T-helper 2 cell treated with Interferon-gamma antibody and Interleukin-4, amounts not matched to agents 5 μg/mL and 100 μg/mL, for 36 hours (primary cell): Measurements from ENCODE around the gene SNAPC2.
"Not testable (repeated sequence)": the region's sequence is repeated elsewhere in the genome, so short reads cannot be mapped to it uniquely, and the experiment has no call there.

ENCODE experiments used
- DNase-seq: peaks from one replicate; pipeline ENCODE4 v3.0.0; 2021; ENCODE audit warnings: low spot score
- H3K27ac Mint-ChIP-seq: one replicate; pipeline ENCODE4 v1.8.0; 2021; ENCODE audit warnings: mild to moderate bottlenecking, mixed read lengths
- H3K27me3 Mint-ChIP-seq: one replicate; pipeline ENCODE4 v1.8.0; 2021; ENCODE audit warnings: low read depth, mixed read lengths
- H3K36me3 Mint-ChIP-seq: one replicate; pipeline ENCODE4 v1.8.0; 2021; ENCODE audit warnings: low read depth, mixed read lengths
- H3K4me1 Mint-ChIP-seq: one replicate; pipeline ENCODE4 v1.8.0; 2021; ENCODE audit warnings: low read depth, mixed read lengths
- H3K4me3 Mint-ChIP-seq: one replicate; pipeline ENCODE4 v1.8.0; 2022; ENCODE audit warnings: mild to moderate bottlenecking, moderate library complexity, mixed read lengths
- H3K9me3 Mint-ChIP-seq: one replicate; pipeline ENCODE4 v1.8.0; 2021; ENCODE audit warnings: mixed read lengths

Gene SNAPC2

GRCh38 chr19:7926021-7926726, 6.0 kb downstream of the SNAPC2 start, which contains the start of gene CTXN1:
CTXN1 (minus strand) TSS chr19:7926135; CDS start chr19:7925538, 597 bp downstream.
- Mint-ChIP-seq H3K9me3 (no peaks in the 10 kb centered on the region), H3K27ac (peak within 1 kb of the TSS; percentile 77), H3K4me3 (peak within 1 kb of the TSS; percentile 82), H3K27me3 (no peaks in the 10 kb centered on the region), H3K36me3 (peaks cover 8% of the 10 kb centered on the region), H3K4me1 (peaks cover 10% of the 10 kb centered on the region)
- DNase-seq, result peak; percentile 67

DNA sequence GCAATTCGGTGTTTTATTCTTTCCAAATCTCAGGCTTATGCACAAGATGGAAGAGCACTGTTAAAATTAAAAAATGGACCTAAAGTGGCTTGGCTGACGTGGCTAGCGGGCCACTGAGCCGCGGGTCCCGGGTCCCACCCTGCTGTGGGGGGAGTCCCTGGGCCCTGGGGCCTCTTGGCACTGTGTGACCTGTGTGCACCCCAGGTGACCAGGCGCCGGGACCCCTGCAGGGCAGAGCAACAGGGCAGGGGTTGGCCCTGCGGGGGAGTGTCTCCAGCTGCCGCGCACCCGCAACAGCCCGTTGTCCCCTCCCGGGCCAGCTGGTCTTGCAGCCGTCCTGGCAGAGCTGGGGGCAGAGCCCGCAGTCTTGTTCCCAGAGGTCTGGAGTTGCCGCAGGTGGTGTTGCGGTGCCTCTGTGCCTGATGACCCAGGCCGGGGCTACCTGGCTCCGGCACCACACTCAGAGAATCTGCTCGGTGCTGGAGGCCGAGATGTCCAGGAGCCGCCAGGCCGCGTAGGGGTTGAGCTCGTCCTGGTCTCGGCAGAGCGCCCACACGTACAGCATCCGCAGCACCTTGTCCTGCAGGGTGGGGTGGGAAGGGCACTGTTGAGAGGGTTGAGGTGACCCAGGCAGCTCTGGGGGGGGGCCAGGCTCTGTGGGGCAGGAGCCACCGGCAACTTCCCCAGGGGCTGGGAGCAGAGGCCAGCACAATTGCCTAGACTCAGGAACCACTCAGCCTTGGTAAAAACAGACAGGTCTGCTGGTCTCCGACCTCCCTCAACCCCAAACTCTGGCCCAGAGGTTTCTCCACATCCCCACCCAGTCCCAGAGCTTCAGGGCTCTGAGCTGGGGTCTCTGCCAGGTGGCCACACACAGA, 6.8 kb downstream of the SNAPC2 start:
- H3K36me3 Mint-ChIP-seq, result peaks cover 11% of the 10 kb centered on the region
- no peak overlapping the region for H3K27ac Mint-ChIP-seq
- peaks cover 10% of the 10 kb centered on the region for H3K4me1 Mint-ChIP-seq
- no peaks in the 10 kb centered on the region for H3K9me3 Mint-ChIP-seq
- H3K27me3 Mint-ChIP-seq, result no peaks in the 10 kb centered on the region
- H3K4me3 Mint-ChIP-seq, result peak overlapping the region; percentile 67
- no peak for DNase-seq

DNA sequence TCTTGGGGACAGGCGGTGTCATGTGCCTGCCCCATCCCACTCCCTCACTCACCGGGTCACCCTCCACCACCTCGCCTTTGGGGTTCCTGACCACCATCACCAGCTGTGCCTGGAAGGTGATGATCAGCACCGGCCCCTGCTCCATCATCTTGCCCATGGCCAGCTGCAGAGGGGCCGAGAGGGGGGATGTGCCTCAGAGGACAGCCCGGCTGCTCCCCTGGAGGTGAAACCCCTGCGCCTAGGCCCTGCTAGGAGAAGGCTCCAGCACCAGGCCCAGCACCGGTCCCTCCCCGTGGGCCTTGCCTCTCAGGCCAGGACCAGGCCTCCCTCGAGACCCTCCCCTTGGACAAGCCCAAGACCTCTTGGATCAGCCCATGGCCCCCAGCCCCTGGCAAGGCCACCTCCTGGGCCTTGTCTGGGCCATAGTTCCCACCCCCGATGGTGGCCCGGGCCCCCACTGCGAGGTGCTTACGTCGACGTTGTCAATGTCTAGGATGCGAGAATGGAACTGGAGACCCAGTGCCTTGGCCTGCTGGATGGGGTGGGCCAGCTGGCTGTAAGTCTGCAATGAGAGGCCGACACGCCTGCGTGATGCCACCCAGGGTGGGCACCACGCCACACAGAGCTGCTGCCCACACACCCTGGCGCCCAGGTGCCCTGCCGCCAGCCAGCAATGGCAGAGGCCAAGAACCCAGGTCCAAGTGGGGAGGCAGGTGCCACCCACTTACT, 7.6 kb downstream of the SNAPC2 start:
- H3K4me1 Mint-ChIP-seq, result peaks cover 10% of the 10 kb centered on the region
- no peak for DNase-seq
- H3K36me3 Mint-ChIP-seq, result peaks cover 11% of the 10 kb centered on the region
- no peaks in the 10 kb centered on the region for H3K9me3 Mint-ChIP-seq
- H3K4me3 Mint-ChIP-seq, result no peak overlapping the region
- no peak overlapping the region for H3K27ac Mint-ChIP-seq
- no peaks in the 10 kb centered on the region for H3K27me3 Mint-ChIP-seq

GRCh38 chr19:7928334-7928706, 8.2 kb downstream of the SNAPC2 start:
- Mint-ChIP-seq H3K4me1 (peaks cover 6% of the 10 kb centered on the region), H3K27me3 (no peaks in the 10 kb centered on the region), H3K4me3 (no peak overlapping the region), H3K9me3 (no peaks in the 10 kb centered on the region), H3K27ac (no peak overlapping the region), H3K36me3 (peaks cover 7% of the 10 kb centered on the region)
- DNase-seq, result no peak

DNA sequence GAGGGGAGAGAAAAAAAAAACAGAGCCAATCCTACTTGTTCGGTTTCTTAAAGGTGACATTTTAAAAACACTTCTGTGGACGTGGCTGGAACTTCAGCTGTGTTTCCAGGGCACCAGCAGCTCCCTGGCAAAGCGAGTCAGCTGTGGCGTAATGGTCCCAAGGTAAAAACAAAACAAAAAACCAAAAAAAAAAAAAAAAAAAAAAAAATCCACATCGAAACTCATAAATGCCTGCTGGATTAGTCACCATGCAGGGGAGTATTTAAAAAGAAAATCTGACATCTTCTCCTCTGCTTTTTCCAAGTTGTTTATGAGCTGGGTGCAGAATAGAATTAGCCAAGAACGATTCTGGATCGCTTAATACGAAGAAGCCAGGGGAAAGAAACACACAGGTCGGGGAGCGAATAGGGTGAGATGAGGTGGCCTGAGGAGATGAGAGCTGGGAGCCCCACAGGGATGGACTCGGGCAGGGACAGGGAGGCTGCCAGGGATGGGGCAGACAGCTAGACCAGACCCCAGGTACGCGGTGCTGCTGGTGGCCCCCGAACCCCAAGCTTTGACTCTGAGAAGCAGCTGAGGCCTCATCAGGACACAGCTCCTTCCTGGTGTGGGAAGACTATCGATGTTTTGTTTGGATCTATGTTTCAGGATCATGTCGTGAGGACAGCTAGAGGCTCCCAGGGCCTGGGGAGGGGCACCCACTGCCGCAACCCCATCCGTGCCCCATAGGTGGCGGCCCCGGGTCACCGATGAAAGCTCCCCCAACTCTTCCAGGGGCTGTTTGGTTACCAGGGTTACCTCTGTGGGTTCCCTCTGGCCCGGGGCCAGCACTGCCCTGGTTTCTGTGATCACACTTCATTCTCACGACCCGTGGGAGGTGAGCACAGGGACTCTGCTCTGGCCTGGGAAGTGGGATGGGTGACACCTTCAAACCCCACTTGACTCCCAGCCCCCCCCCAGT, 8.9 kb downstream of the SNAPC2 start:
- H3K27ac Mint-ChIP-seq, result no peak overlapping the region
- peak; percentile 39 for DNase-seq
- no peaks in the 10 kb centered on the region for H3K27me3 Mint-ChIP-seq
- H3K4me3 Mint-ChIP-seq, result no peak overlapping the region
- H3K36me3 Mint-ChIP-seq, result peaks cover 7% of the 10 kb centered on the region
- H3K9me3 Mint-ChIP-seq, result no peaks in the 10 kb centered on the region
- peaks cover 6% of the 10 kb centered on the region for H3K4me1 Mint-ChIP-seq

DNA sequence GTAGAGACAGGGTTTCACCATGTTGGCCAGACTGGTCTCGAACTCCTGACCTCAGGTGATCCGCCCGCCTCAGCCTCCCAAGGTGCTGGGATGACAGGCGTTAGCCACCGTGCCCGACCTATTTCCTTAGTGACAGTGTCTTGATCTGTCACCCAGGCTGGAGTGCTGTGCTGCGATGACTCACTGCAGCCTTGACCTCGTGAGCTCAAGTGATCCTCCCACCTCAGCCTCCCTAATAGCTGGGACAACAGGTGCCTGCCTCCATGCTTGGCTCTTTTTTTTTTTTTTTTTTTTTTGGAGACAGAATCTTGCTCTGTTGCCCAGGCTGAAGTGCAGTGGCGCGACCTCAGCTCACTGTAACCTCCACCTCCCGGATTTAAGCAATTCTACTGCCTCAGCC, 9.9 kb downstream of the SNAPC2 start:
- H3K4me3 Mint-ChIP-seq, H3K4me1 Mint-ChIP-seq, H3K36me3 Mint-ChIP-seq: not testable (repeated sequence)

GRCh38 chr19:7930765-7931164, 10.6 kb downstream of the SNAPC2 start:
- H3K36me3 Mint-ChIP-seq, result peaks cover 10% of the 10 kb centered on the region
- peaks cover 2% of the 10 kb centered on the region for H3K4me1 Mint-ChIP-seq
- DNase-seq, result no peak
- no peaks in the 10 kb centered on the region for H3K9me3 Mint-ChIP-seq
- no peaks in the 10 kb centered on the region for H3K27me3 Mint-ChIP-seq
- no peak overlapping the region for H3K27ac Mint-ChIP-seq
- no peak overlapping the region for H3K4me3 Mint-ChIP-seq

More for the DNA sequence above, 9.9 kb downstream of the SNAPC2 start:
- H3K27ac Mint-ChIP-seq, H3K9me3 Mint-ChIP-seq, H3K27me3 Mint-ChIP-seq, DNase-seq: not testable (repeated sequence)

DNA sequence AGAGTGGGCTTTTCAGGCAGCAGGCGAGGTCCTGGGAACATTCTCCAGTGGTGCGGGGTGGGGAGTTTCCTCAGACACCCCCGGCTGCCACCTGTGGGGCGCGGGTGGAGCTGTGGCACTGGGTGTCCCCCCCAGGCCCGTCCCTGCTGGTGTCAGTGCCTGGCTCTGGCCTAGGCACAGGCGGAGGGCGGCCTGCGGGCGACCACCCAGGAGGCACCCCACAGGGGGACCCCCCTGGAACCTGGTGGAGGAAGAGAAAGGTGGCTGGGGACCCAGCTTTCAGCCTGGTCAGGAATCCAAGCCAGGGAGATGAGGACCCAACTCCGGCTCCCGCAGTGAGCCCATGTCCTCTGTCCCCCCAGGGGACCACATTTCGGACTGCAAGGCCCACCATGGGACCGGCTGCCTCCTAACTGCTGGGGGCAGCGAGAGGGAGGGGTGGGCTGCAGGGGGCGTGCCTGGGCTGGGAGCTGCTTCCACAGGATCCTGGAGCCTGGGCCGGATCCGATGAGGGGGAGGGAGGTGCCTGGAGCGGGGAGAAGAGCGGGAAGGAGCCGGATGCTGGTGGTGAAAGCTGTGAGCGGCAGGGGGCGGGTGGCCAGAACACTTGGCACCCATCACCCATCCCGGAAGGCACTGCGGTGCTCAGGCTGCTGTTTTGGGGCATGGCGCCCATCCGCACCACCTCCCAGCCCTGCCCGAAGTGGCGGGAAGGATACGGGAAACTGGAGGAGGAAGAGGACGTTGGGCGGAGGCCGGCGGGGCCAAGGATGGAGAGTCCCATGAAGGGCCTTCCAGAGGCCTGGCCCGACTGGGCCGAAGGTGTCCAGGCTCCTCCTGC, 11.3 kb downstream of the SNAPC2 start:
- Mint-ChIP-seq H3K36me3 (peaks cover 15% of the 10 kb centered on the region), H3K27me3 (no peaks in the 10 kb centered on the region), H3K9me3 (no peaks in the 10 kb centered on the region), H3K4me1 (peaks cover 2% of the 10 kb centered on the region), H3K4me3 (no peak overlapping the region), H3K27ac (no peak overlapping the region)
- no peak for DNase-seq

DNA sequence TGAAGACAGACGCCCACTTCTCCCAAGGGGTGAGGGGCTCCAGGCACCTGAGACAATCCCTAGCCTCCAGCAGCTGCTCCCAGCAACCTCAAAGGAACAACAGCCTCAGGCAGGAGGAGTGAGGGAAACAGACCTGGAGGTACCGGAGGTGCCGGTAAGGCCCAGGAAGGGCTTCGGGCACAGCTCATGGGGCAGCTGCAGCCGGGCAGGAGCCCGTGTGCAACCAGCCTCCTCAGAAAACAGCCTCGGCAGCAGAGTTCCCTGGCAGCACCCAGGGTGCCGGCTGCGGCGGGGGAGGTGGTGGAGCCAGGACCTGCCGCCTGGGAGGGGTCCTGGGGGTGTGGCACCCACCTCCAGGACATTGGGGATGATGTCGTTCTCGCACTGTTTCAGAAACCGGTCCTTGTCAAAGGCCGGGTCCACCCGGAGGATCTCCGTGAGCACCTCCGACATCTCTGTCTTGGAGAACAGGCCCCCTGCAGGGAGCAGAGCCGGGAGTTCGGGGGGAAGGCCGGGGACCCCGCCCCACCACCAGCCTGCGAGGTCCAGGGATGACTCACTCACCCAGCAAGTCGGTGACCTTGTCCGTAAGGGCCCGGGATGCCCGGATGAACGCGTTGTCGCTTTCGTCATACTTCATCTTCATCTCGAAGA, 12.3 kb downstream of the SNAPC2 start:
- H3K27me3 Mint-ChIP-seq, result no peaks in the 10 kb centered on the region
- no peak for DNase-seq
- no peak overlapping the region for H3K27ac Mint-ChIP-seq
- H3K36me3 Mint-ChIP-seq, result peaks cover 17% of the 10 kb centered on the region
- H3K9me3 Mint-ChIP-seq, result no peaks in the 10 kb centered on the region
- peaks cover 2% of the 10 kb centered on the region for H3K4me1 Mint-ChIP-seq
- no peak overlapping the region for H3K4me3 Mint-ChIP-seq

- Mint-ChIP-seq H3K4me3 (no peak overlapping the region), H3K27me3 (no peaks in the 10 kb centered on the region), H3K27ac (no peak overlapping the region), H3K36me3 (peaks cover 18% of the 10 kb centered on the region), H3K9me3 (no peaks in the 10 kb centered on the region), H3K4me1 (peaks cover 2% of the 10 kb centered on the region)
- no peak for DNase-seq
Measured at GRCh38 chr19:7932930-7933300, 12.8 kb downstream of the SNAPC2 start.

DNA sequence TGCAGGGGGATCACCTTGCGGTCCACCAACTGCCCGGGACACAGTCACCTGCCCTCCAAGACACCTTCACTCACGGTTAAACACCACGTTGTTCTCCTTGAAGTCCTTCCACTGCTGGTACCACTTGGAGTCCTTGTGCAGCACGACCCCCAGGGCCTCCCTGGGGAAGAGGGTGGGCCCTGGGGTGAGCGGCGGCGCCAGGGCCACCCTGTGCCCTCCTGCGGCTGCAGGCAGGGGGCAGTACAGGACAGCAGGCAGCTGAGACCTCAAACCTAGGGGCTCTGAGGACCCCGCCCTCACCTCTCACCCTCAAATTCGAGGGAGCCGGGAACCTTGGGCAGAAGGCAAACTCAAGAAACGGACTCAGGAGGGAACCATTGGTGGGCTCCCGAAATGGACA, 13.3 kb downstream of the SNAPC2 start:
- DNase-seq, result no peak
- H3K27me3 Mint-ChIP-seq, result no peaks in the 10 kb centered on the region
- peaks cover 16% of the 10 kb centered on the region for H3K36me3 Mint-ChIP-seq
- H3K9me3 Mint-ChIP-seq, result no peaks in the 10 kb centered on the region
- H3K27ac Mint-ChIP-seq, result no peak overlapping the region
- H3K4me3 Mint-ChIP-seq, result no peak overlapping the region
- H3K4me1 Mint-ChIP-seq, result peaks cover under 1% of the 10 kb centered on the region
